Activated T-helper 17 cell treated with anti-CD3 and anti-CD28 coated beads, Interleukin-2, amount 50 U/mL, for 72 hours (primary cell): ENCODE data around the gene IARS1. TPM values are rescaled to one million over a fixed set of nuclear protein-coding genes. Genes with fewer than 3 reads are reported as not detected.

Experiments used
- ATAC-seq: fragments of 150-1000 bp; cut with Tn5 transposase; replicated peaks from 2 replicates; pipeline ENCODE4 v1.10.0; 2021; ENCODE audit warnings: mild to moderate bottlenecking, moderate library complexity
- H3K27ac Mint-ChIP-seq: one replicate; pipeline ENCODE4 v1.8.0; 2022; ENCODE audit warnings: mixed read lengths
- H3K27me3 Mint-ChIP-seq: one replicate; pipeline ENCODE4 v1.8.0; 2022; ENCODE audit warnings: mixed read lengths
- H3K36me3 Mint-ChIP-seq: one replicate; pipeline ENCODE4 v1.8.0; 2022; ENCODE audit warnings: low read depth, mild to moderate bottlenecking, mixed read lengths
- H3K4me1 Mint-ChIP-seq: one replicate; pipeline ENCODE4 v1.8.0; 2022; ENCODE audit warnings: mixed read lengths
- H3K4me3 Mint-ChIP-seq: one replicate; pipeline ENCODE4 v1.8.0; 2022; ENCODE audit warnings: mild to moderate bottlenecking, mixed read lengths
- H3K9me3 Mint-ChIP-seq: one replicate; pipeline ENCODE4 v1.8.0; 2022; ENCODE audit warnings: mixed read lengths
- total RNA-seq, 2 donors: library from RNA; stranded (reverse); gene quantifications; one replicate each; pipeline ENCODE4 v1.2.3, GENCODE V29; 2022

Gene IARS1
- total RNA-seq, 2 donors from 2014 or later, result 130 to 206 TPM

GRCh38 chr9:92289708-92290390, 3.6 kb downstream of the IARS1 start:
- ATAC-seq, result no peak
- no peak overlapping the region for H3K4me3 Mint-ChIP-seq
- no peaks in the 10 kb centered on the region for H3K27me3 Mint-ChIP-seq
- H3K27ac Mint-ChIP-seq, result no peak overlapping the region
- H3K9me3 Mint-ChIP-seq, result no peaks in the 10 kb centered on the region
- H3K36me3 Mint-ChIP-seq, result peaks cover 92% of the 10 kb centered on the region
- H3K4me1 Mint-ChIP-seq, result peaks cover 25% of the 10 kb centered on the region

- Mint-ChIP-seq H3K4me3 (no peak overlapping the region), H3K27ac (peak overlapping the region; percentile 51), H3K27me3 (no peaks in the 10 kb centered on the region), H3K4me1 (peaks cover 26% of the 10 kb centered on the region), H3K36me3 (peaks cover 100% of the 10 kb centered on the region), H3K9me3 (no peaks in the 10 kb centered on the region)
- ATAC-seq, result no peak
These were observed 14.2 kb downstream of the IARS1 start for GRCh38 chr9:92279302-92279701.

GRCh38 chr9:92278110-92278509, 15.4 kb downstream of the IARS1 start:
- peaks cover 100% of the 10 kb centered on the region for H3K36me3 Mint-ChIP-seq
- H3K4me3 Mint-ChIP-seq, result no peak overlapping the region
- peak overlapping the region; percentile 68 for H3K27ac Mint-ChIP-seq
- no peak for ATAC-seq
- H3K9me3 Mint-ChIP-seq, result no peaks in the 10 kb centered on the region
- peaks cover 26% of the 10 kb centered on the region for H3K4me1 Mint-ChIP-seq
- no peaks in the 10 kb centered on the region for H3K27me3 Mint-ChIP-seq

GRCh38 chr9:92276331-92277032, 17.0 kb downstream of the IARS1 start:
- Mint-ChIP-seq H3K9me3 (no peaks in the 10 kb centered on the region), H3K27me3 (no peaks in the 10 kb centered on the region), H3K27ac (peak overlapping the region; percentile 68), H3K4me3 (peak overlapping the region; percentile 44), H3K4me1 (peaks cover 26% of the 10 kb centered on the region), H3K36me3 (peaks cover 100% of the 10 kb centered on the region)
- peak; percentile 70 for ATAC-seq

- H3K27me3 Mint-ChIP-seq, result no peaks in the 10 kb centered on the region
- H3K27ac Mint-ChIP-seq, result peak overlapping the region; percentile 68
- peaks cover 100% of the 10 kb centered on the region for H3K36me3 Mint-ChIP-seq
- no peaks in the 10 kb centered on the region for H3K9me3 Mint-ChIP-seq
- H3K4me1 Mint-ChIP-seq, result peaks cover 26% of the 10 kb centered on the region
- H3K4me3 Mint-ChIP-seq, result peak overlapping the region; percentile 44
- ATAC-seq, result no peak
These were observed 18.0 kb downstream of the IARS1 start for GRCh38 chr9:92275541-92275940.

GRCh38 chr9:92270511-92270910, 23.0 kb downstream of the IARS1 start:
- Mint-ChIP-seq H3K36me3 (peaks cover 100% of the 10 kb centered on the region), H3K9me3 (no peaks in the 10 kb centered on the region), H3K27ac (no peak overlapping the region), H3K27me3 (no peaks in the 10 kb centered on the region), H3K4me1 (peaks cover 6% of the 10 kb centered on the region), H3K4me3 (no peak overlapping the region)
- no peak for ATAC-seq

- Mint-ChIP-seq H3K4me3 (no peak overlapping the region), H3K9me3 (no peaks in the 10 kb centered on the region), H3K4me1 (peaks cover 6% of the 10 kb centered on the region), H3K27me3 (no peaks in the 10 kb centered on the region), H3K27ac (no peak overlapping the region), H3K36me3 (peaks cover 100% of the 10 kb centered on the region)
- ATAC-seq, result no peak
These were observed 27.0 kb downstream of the IARS1 start for GRCh38 chr9:92266486-92266885.

GRCh38 chr9:92265154-92265553, 28.3 kb downstream of the IARS1 start:
- H3K4me1 Mint-ChIP-seq, result peaks cover 6% of the 10 kb centered on the region
- no peaks in the 10 kb centered on the region for H3K9me3 Mint-ChIP-seq
- H3K4me3 Mint-ChIP-seq, result no peak overlapping the region
- H3K27me3 Mint-ChIP-seq, result no peaks in the 10 kb centered on the region
- H3K36me3 Mint-ChIP-seq, result peaks cover 100% of the 10 kb centered on the region
- H3K27ac Mint-ChIP-seq, result no peak overlapping the region
- ATAC-seq, result no peak

GRCh38 chr9:92263131-92263530, 30.4 kb downstream of the IARS1 start:
- ATAC-seq, result no peak
- Mint-ChIP-seq H3K9me3 (no peaks in the 10 kb centered on the region), H3K27ac (peak overlapping the region; percentile 12), H3K4me1 (no peaks in the 10 kb centered on the region), H3K4me3 (no peak overlapping the region), H3K36me3 (peaks cover 100% of the 10 kb centered on the region), H3K27me3 (no peaks in the 10 kb centered on the region)

- H3K9me3 Mint-ChIP-seq, result no peaks in the 10 kb centered on the region
- no peaks in the 10 kb centered on the region for H3K27me3 Mint-ChIP-seq
- no peaks in the 10 kb centered on the region for H3K4me1 Mint-ChIP-seq
- H3K27ac Mint-ChIP-seq, result no peak overlapping the region
- no peak overlapping the region for H3K4me3 Mint-ChIP-seq
- no peak for ATAC-seq
- peaks cover 100% of the 10 kb centered on the region for H3K36me3 Mint-ChIP-seq
These were observed 36.2 kb downstream of the IARS1 start for GRCh38 chr9:92257327-92257726.

- Mint-ChIP-seq H3K27me3 (no peaks in the 10 kb centered on the region), H3K4me3 (no peak overlapping the region), H3K27ac (peak overlapping the region; percentile 59), H3K9me3 (no peaks in the 10 kb centered on the region), H3K36me3 (peaks cover 100% of the 10 kb centered on the region), H3K4me1 (no peaks in the 10 kb centered on the region)
- no peak for ATAC-seq
These were observed 38.8 kb downstream of the IARS1 start for GRCh38 chr9:92254381-92255337.

- Mint-ChIP-seq H3K36me3 (peaks cover 100% of the 10 kb centered on the region), H3K4me3 (no peak overlapping the region), H3K9me3 (no peaks in the 10 kb centered on the region), H3K27ac (peak overlapping the region; percentile 59), H3K27me3 (no peaks in the 10 kb centered on the region), H3K4me1 (no peaks in the 10 kb centered on the region)
- no peak for ATAC-seq
These were observed 39.8 kb downstream of the IARS1 start for GRCh38 chr9:92253656-92254055.

- H3K9me3 Mint-ChIP-seq, result no peaks in the 10 kb centered on the region
- no peaks in the 10 kb centered on the region for H3K4me1 Mint-ChIP-seq
- H3K36me3 Mint-ChIP-seq, result peaks cover 100% of the 10 kb centered on the region
- no peaks in the 10 kb centered on the region for H3K27me3 Mint-ChIP-seq
- H3K4me3 Mint-ChIP-seq, result no peak overlapping the region
- no peak for ATAC-seq
- no peak overlapping the region for H3K27ac Mint-ChIP-seq
These were observed 45.5 kb downstream of the IARS1 start for GRCh38 chr9:92247981-92248380.

- no peak overlapping the region for H3K27ac Mint-ChIP-seq
- no peaks in the 10 kb centered on the region for H3K27me3 Mint-ChIP-seq
- no peaks in the 10 kb centered on the region for H3K4me1 Mint-ChIP-seq
- no peak for ATAC-seq
- no peak overlapping the region for H3K4me3 Mint-ChIP-seq
- H3K36me3 Mint-ChIP-seq, result peaks cover 100% of the 10 kb centered on the region
- H3K9me3 Mint-ChIP-seq, result no peaks in the 10 kb centered on the region
These were observed 46.2 kb downstream of the IARS1 start for GRCh38 chr9:92247296-92247695.
